Neutrophil (primary cell): ENCODE data around the gene SCGB1D2.
"Not testable (repeated sequence)": the region's sequence is repeated elsewhere in the genome, so short reads cannot be mapped to it uniquely, and the experiment has no call there.

Experiments used
- H3K27ac ChIP-seq: fragments of 200-600 bp; sonication (generic); 2 replicates; pipeline ENCODE4 v1.5.1; 2016; ENCODE audit warnings: mild to moderate bottlenecking, moderate library complexity
- H3K27me3 ChIP-seq: fragments of 200-600 bp; sonication (generic); 2 replicates; pipeline ENCODE4 v1.6.0; 2016; ENCODE audit warnings: mild to moderate bottlenecking
- H3K36me3 ChIP-seq: fragments of 200-600 bp; sonication (generic); 2 replicates; pipeline ENCODE4 v1.5.1; 2017
- H3K4me1 ChIP-seq, 2 experiments: fragments of 200-600 bp in 1 of 2; sonication (generic) in 1 of 2; 1 replicate in 1 of 2; 2 replicates in 1 of 2; pipeline versions ENCODE4 v1.5.1 to v1.6.1; 2013 to 2016; ENCODE audit warnings: low read depth in 1 of 2, low read length in 1 of 2, mild to moderate bottlenecking in 1 of 2, moderate library complexity in 1 of 2; ENCODE audit not compliant: control insufficient read depth in 1 of 2, insufficient read depth in 1 of 2
- H3K4me3 ChIP-seq, 2 experiments: fragments of 200-600 bp in 1 of 2; sonication (generic) in 1 of 2; 1 replicate in 1 of 2; 2 replicates in 1 of 2; pipeline ENCODE4 v1.5.1; 2013 to 2016; ENCODE audit warnings: low read depth in 1 of 2, low read length in 1 of 2, mild to moderate bottlenecking in 1 of 2, moderate library complexity in 1 of 2
- H3K9me3 ChIP-seq: fragments of 200-600 bp; sonication (generic); 2 replicates; pipeline ENCODE4 v1.5.1; 2016
- CTCF ChIP-seq: fragments of 200-600 bp; sonication (generic); IDR thresholded peaks from 2 replicates; pipeline ENCODE4 v1.5.1; 2016; ENCODE audit warnings: antibody characterized with exemption

The SCGB1D2 gene

DNA sequence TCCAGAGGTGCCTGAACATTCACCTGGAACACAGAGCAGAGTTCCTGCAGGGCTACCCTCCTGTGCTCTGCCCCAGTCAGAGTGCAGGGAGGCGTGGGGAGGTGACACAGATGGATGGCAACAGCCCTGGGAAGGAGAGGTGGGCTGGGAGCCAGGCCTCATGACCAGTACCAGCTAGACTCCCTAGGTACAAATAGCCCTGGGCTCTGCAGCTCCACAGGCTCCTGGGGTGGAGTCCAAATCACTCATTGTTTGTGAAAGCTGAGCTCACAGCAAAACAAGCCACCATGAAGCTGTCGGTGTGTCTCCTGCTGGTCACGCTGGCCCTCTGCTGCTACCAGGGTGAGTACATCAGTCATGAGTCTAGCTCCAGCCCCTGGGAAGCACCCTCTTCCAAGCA is at the start of gene SCGB1D2:
Gene SCGB1D2 (plus strand): TSS at position 219 of the 400 bp plus-strand sequence. CDS start 69 bp downstream, at position 288.
- Histone ChIP-seq H3K27me3 (peaks cover 51% of the 10 kb centered on the region), H3K9me3 (no peaks in the 10 kb centered on the region), H3K4me1 (no peaks in the 10 kb centered on the region), H3K4me3 (no peak within 1 kb of the TSS), H3K36me3 (no peaks in the 10 kb centered on the region), H3K27ac (no peak within 1 kb of the TSS)
- TF ChIP-seq CTCF: no peak

DNA sequence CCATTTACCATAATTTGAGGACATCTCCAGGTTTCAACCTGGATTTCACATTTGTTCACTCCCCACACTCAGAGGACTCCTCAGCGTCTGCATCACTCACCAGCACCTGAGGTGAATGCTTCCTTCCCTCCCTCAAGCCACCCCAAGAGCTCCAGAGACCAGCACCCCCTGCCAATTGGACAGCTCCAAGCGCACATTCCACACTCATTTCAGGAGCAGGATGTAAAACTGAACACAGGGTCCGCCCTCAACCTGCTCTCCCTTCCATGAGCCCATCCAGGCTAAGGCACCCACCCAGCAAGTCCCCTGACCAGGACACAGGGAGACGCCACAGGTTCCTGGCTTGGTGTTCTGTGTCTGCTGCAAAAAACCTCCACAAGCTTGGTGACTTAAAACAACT is 48.1 kb upstream of the SCGB1D2 start:
- peaks cover 58% of the 10 kb centered on the region for H3K27me3 ChIP-seq
- no peak for TF ChIP-seq CTCF
- no peaks in the 10 kb centered on the region for H3K36me3 ChIP-seq
- H3K9me3 ChIP-seq: no peaks in the 10 kb centered on the region
- H3K27ac ChIP-seq: no peak overlapping the region
- no peak overlapping the region for H3K4me3 ChIP-seq
- no peaks in the 10 kb centered on the region for H3K4me1 ChIP-seq

GRCh38 chr11:62195010-62195409 is 47.0 kb upstream of the SCGB1D2 start:
- H3K4me3 ChIP-seq, H3K9me3 ChIP-seq, H3K4me1 ChIP-seq, H3K36me3 ChIP-seq, H3K27ac ChIP-seq: not testable (repeated sequence)
- H3K27me3 ChIP-seq: peaks cover 47% of the 10 kb centered on the region

GRCh38 chr11:62195945-62196344 is 46.1 kb upstream of the SCGB1D2 start:
- no peaks in the 10 kb centered on the region for H3K9me3 ChIP-seq
- H3K27me3 ChIP-seq: peaks cover 41% of the 10 kb centered on the region
- no peaks in the 10 kb centered on the region for H3K4me1 ChIP-seq
- TF ChIP-seq CTCF: no peak
- no peak overlapping the region for H3K4me3 ChIP-seq
- no peak overlapping the region for H3K27ac ChIP-seq
- H3K36me3 ChIP-seq: no peaks in the 10 kb centered on the region

DNA sequence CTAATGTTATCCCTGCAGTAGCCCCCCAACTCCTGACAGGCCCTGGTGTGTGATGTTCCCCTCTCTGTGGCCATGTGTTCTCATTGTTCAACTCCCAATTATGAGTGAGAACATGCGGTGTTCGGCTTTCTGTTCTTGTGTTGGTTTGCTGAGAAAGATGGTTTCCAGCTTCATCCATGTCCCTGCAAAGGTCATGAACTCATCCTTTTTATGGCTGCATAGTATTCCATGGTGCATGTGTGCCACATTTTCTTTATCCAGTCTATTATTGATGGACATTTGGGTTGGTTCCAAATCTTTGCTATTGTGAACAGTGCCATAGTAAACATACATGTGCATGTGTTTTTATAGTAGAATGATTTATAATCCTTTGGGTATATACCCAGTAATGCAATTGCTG is 44.6 kb upstream of the SCGB1D2 start:
- not testable (repeated sequence) for H3K4me1 ChIP-seq, H3K27ac ChIP-seq, H3K4me3 ChIP-seq, H3K36me3 ChIP-seq, H3K9me3 ChIP-seq
- peaks cover 32% of the 10 kb centered on the region for H3K27me3 ChIP-seq

DNA sequence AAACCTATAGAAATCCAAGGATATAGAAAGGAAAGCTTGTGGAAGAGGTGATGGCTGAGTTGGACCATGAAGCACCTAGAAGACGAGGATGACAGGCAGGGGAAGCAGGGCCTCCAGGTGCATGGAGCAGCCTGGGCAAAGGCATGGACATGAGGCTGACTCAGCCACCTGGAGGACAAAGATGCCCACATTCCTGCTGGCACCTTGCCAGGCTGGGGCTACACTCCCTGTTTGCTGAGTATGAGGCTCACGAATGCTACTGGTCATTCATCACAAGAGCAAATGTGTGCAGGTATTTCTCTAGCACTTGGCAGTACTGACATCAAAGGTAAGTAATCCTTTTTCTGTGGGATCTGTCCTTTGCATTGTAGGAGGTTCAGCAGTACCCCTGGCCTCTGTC is 40.7 kb upstream of the SCGB1D2 start:
- no peak for TF ChIP-seq CTCF
- H3K27ac ChIP-seq: no peak overlapping the region
- H3K4me1 ChIP-seq: no peaks in the 10 kb centered on the region
- H3K9me3 ChIP-seq: no peaks in the 10 kb centered on the region
- no peaks in the 10 kb centered on the region for H3K36me3 ChIP-seq
- peaks cover 4% of the 10 kb centered on the region for H3K27me3 ChIP-seq
- no peak overlapping the region for H3K4me3 ChIP-seq

DNA sequence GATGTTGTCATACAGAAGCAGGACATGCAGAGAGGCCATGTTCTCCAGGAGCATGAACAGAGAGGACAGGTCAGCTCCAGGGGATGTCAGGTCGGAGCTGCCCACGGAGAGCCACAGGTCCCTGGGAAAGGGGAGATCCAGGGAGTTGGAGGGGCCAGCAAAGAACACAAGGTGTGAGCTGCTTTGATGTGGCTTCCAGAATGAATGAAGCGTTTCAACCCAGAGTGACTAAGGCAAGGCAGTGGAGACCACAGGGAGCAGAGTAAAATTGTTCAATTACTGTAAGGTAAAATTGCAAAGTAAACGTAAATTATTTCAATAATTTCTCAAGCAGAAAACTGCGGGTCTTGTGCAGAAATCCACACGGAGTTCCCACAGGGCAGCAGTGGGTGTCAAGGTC is 39.1 kb upstream of the SCGB1D2 start:
- H3K27me3 ChIP-seq: no peaks in the 10 kb centered on the region
- no peaks in the 10 kb centered on the region for H3K4me1 ChIP-seq
- no peaks in the 10 kb centered on the region for H3K36me3 ChIP-seq
- no peak overlapping the region for H3K27ac ChIP-seq
- no peak overlapping the region for H3K4me3 ChIP-seq
- no peak for TF ChIP-seq CTCF
- H3K9me3 ChIP-seq: no peaks in the 10 kb centered on the region
